Panc1 (cell line): ENCODE measurements around the gene MEGF6. TPM values are rescaled to one million over a fixed set of nuclear protein-coding genes. Genes with fewer than 3 reads are reported as not detected.

Experiments
- ATAC-seq: fragments of 200-7000 bp; cut with Tn5 transposase; 2 replicates; pipeline ENCODE4 v1.9.1; 2020; ENCODE audit warnings: mild to moderate bottlenecking, moderate library complexity
- BruUV-seq: library from RNA; stranded (reverse); fragments of 400-500 nt; replicated peaks from 2 replicates; lab custom pipeline; 2021; lab: Mats Ljungman, UMichigan
- CTCF ChIA-PET: fragments of 300-600 bp; sonication (Branson Sonifier 250); formaldehyde crosslinking; loops from one replicate; lab custom pipeline; 2022; ENCODE audit warnings: antibody characterized with exemption; lab: Charles Lee
- POLR2A ChIA-PET: fragments of 300-600 bp; sonication (Branson Sonifier 250); formaldehyde crosslinking; loops from one replicate; lab custom pipeline; 2022; ENCODE audit warnings: antibody characterized with exemption; lab: Charles Lee
- DNase-seq: peaks from one replicate; pipeline ENCODE4 v3.0.0-alpha.2; 2010; ENCODE audit warnings: low read depth, low spot score
- H3K27ac ChIP-seq: 2 replicates; pipeline ENCODE4 v1.5.1; 2011; ENCODE audit warnings: mild to moderate bottlenecking, low read length, inconsistent platforms
- H3K27me3 ChIP-seq: fragments of 200-500 bp; sonication (Bioruptor generic); 2 replicates; pipeline ENCODE4 v1.6.0; 2014; ENCODE audit warnings: low read length, inconsistent platforms; ENCODE audit not compliant: control insufficient read depth, insufficient read depth
- H3K36me3 ChIP-seq: fragments of 200-500 bp; sonication (Bioruptor generic); 2 replicates; pipeline ENCODE4 v1.5.1; 2014; ENCODE audit warnings: inconsistent platforms, mild to moderate bottlenecking, low read length, moderate library complexity; ENCODE audit not compliant: control insufficient read depth, insufficient read depth
- H3K4me1 ChIP-seq: 2 replicates; pipeline ENCODE4 v1.5.1; 2011; ENCODE audit warnings: inconsistent platforms, mild to moderate bottlenecking, low read length, moderate library complexity; ENCODE audit not compliant: control insufficient read depth, insufficient read depth
- H3K4me3 ChIP-seq, 2 experiments: 2 replicates each; pipeline ENCODE4 v1.5.1; 2011 to 2012; ENCODE audit warnings: low read depth in 2 of 2, low read length in 2 of 2, mild to moderate bottlenecking in 2 of 2, inconsistent platforms in 1 of 2, moderate library complexity in 1 of 2
- H3K9me3 ChIP-seq: fragments of 200-500 bp; sonication (Bioruptor generic); 2 replicates; pipeline ENCODE4 v1.5.1; 2014; ENCODE audit warnings: low read depth, mild to moderate bottlenecking, inconsistent platforms, low read length, moderate library complexity; ENCODE audit not compliant: control insufficient read depth, insufficient read depth
- CTCF ChIP-seq: fragments of 450-650 bp; IDR thresholded peaks from 2 replicates; pipeline ENCODE4 v1.5.1; 2017; ENCODE audit warnings: mild to moderate bottlenecking
- POLR2AphosphoS5 ChIP-seq: IDR thresholded peaks from 2 replicates; pipeline ENCODE4 v1.6.1; 2012; ENCODE audit warnings: mild to moderate bottlenecking, low read depth, low read length, moderate library complexity
- REST ChIP-seq, 2 experiments: IDR thresholded peaks; 2 replicates each; pipeline ENCODE4 v1.6.1; 2011 to 2012; ENCODE audit warnings: low read depth in 2 of 2, control low read depth in 1 of 2, low read length in 1 of 2, mild to moderate bottlenecking in 1 of 2, moderate library complexity in 1 of 2; ENCODE audit not compliant: insufficient read depth in 1 of 2
- SIN3A ChIP-seq: IDR thresholded peaks from 2 replicates; pipeline ENCODE4 v1.6.1; 2012; ENCODE audit warnings: low read depth, mild to moderate bottlenecking, low read length, moderate library complexity, borderline replicate concordance; ENCODE audit not compliant: insufficient read depth
- TCF7L2 ChIP-seq: IDR thresholded peaks from 2 replicates; pipeline ENCODE4 v1.6.1; 2011; ENCODE audit warnings: mild to moderate bottlenecking, low read depth, low read length, inconsistent platforms
- in situ Hi-C: cut with HindIII; loops from 2 replicates; pipeline ENCODE4 v1.10.0; 2016; ENCODE audit warnings: low sequenced_read_pairs, low pct_unique_long_range_greater_than_20kb
- intact Hi-C: fragments of 100-400 bp; cut with micrococcal nuclease; formaldehyde crosslinking; loops from one replicate; pipeline ENCODE4 v1.10.0; 2022; ENCODE audit not compliant: unreplicated experiment
- total RNA-seq: library from RNA; stranded (reverse); gene quantifications from one replicate; pipeline ENCODE4 v1.2.1, GENCODE V29; 2021; ENCODE audit not compliant: unreplicated experiment

Gene MEGF6
- total RNA-seq, 1 experiment from 2014 or later = 32.6 TPM

GRCh38 chr1:3467096-3468036 lies 143.9 kb downstream of the MEGF6 start:
- ChIA-PET POLR2A (no interaction called here), CTCF (interaction anchor here (0.7 to 1.4 kb wide), 2 partner anchors 14 to 120 kb away, joined by 3 to 5 read pairs; no protein-coding TSS in a partner anchor)
- ATAC-seq = no peak
- Histone ChIP-seq H3K27me3 (no peaks in the 10 kb centered on the region), H3K9me3 (no peaks in the 10 kb centered on the region), H3K4me1 (peaks cover 7% of the 10 kb centered on the region), H3K27ac (no peak overlapping the region), H3K36me3 (no peaks in the 10 kb centered on the region), H3K4me3 (no peak overlapping the region)
- intact Hi-C loops (no loop called here), in situ Hi-C loops (no loop called here)
- no peak for DNase-seq
- no peak for TF ChIP-seq SIN3A
- TF ChIP-seq CTCF = no peak
- TF ChIP-seq REST (IDR thresholded peaks at IDR 0.05; ENCODE audit: insufficient read depth in 1 of 2, low read depth in 2 of 2, low read length in 1 of 2) = no peak
- no peak for TF ChIP-seq POLR2AphosphoS5
- TF ChIP-seq TCF7L2 = no peak
- no TSS peak for BruUV-seq

GRCh38 chr1:3466366-3467075 lies 144.8 kb downstream of the MEGF6 start:
- POLR2A ChIA-PET = no interaction called here
- TF ChIP-seq SIN3A (no peak), TCF7L2 (no peak), POLR2AphosphoS5 (no peak), CTCF (no peak)
- BruUV-seq = no TSS peak
- DNase-seq (no peak), ATAC-seq (no peak)
- Histone ChIP-seq H3K27me3 (no peaks in the 10 kb centered on the region), H3K9me3 (no peaks in the 10 kb centered on the region), H3K27ac (no peak overlapping the region), H3K4me1 (peaks cover 3% of the 10 kb centered on the region), H3K4me3 (no peak overlapping the region), H3K36me3 (no peaks in the 10 kb centered on the region)
- in situ Hi-C loops = no loop called here
- intact Hi-C loops = no loop called here
- CTCF ChIA-PET = interaction anchor here (0.6 kb wide), 1 partner anchor 664 kb away, joined by 5 read pairs; no protein-coding TSS in a partner anchor
